ENCODE data around the gene STK17B.

- no peak for TF ChIP-seq POLR2AphosphoS5 (IDR thresholded peaks at IDR 0.05; ENCODE audit: low read depth, low read length)
- no peak for TF ChIP-seq POLR2A (IDR thresholded peaks at IDR 0.05; ENCODE audit: low read depth, low read length)
- no peak for TF ChIP-seq TAF1 (IDR thresholded peaks at IDR 0.05; ENCODE audit: borderline replicate concordance, low read depth, low read length)
These were observed 42.8 kb upstream of the STK17B start for GRCh38 chr2:196214156-196214555.
